ENCODE data around the gene NBR1. TPM values are rescaled to one million over a fixed set of nuclear protein-coding genes. Genes with fewer than 3 reads are reported as not detected.

The NBR1 gene
- total and polyA plus RNA-seq, 2 experiments from 2014 or later, result 12.6 to 36.8 TPM

GRCh38 chr17:43175213-43176118, 4.5 kb downstream of the NBR1 start:
- H3K9me2 ChIP-seq (ENCODE audit: insufficient read depth), result no peaks in the 10 kb centered on the region

More at GRCh38 chr17:43175213-43176118, 4.5 kb downstream of the NBR1 start:
- H3K36me3 Mint-ChIP-seq (ENCODE audit: low read depth), result 0 out of 3 replicates have a peak, but pooled peaks cover 5% of the 10 kb centered on the region
- Histone ChIP-seq H3K27me3 (ENCODE audit: insufficient read depth) (no peaks in the 10 kb centered on the region), H3K36me3 (ENCODE audit: insufficient read depth) (no peaks in the 10 kb centered on the region; the same call in 1 of the 2 replicates), H3K4me2 (no peak overlapping the region), H3F3A (replicated peaks; ENCODE audit: low read depth) (peaks cover 2% of the 10 kb centered on the region; the same call in 1 of the 2 replicates), H3K79me2 (replicated peaks; ENCODE audit: insufficient read depth) (no peaks in the 10 kb centered on the region), H3K4me3 (no peak overlapping the region), H3K27ac (ENCODE audit: low read depth) (peak overlapping the region; percentile 24; the same call in 1 of the 2 replicates), H3K4me1 (ENCODE audit: insufficient read depth) (no peaks in the 10 kb centered on the region; the same call in 1 of the 2 replicates), H4K20me1 (replicated peaks; ENCODE audit: insufficient read depth) (peaks cover 4% of the 10 kb centered on the region; the same call in 1 of the 2 replicates), H2AFZ (no peak overlapping the region)
- no peak overlapping the region for H3K4me3 Mint-ChIP-seq
- peaks cover 11% of the 10 kb centered on the region; the same call in 2 of the 3 replicates for H3K4me1 Mint-ChIP-seq
- no peaks in the 10 kb centered on the region for H3K9me3 Mint-ChIP-seq
- no peak overlapping the region for H3K27ac Mint-ChIP-seq
- TF ChIP-seq CREB1 (CRISPR knock-in tag; IDR thresholded peaks at IDR 0.05; ENCODE audit: low read depth) (no peak), NANOG (IDR thresholded peaks at IDR 0.05; ENCODE audit: borderline replicate concordance) (no peak), ETS1 (IDR thresholded peaks at IDR 0.05) (no peak), JUNB (IDR thresholded peaks at IDR 0.05; ENCODE audit: unreplicated experiment) (no peak), POLR2AphosphoS5 (IDR thresholded peaks at IDR 0.05; ENCODE audit: low read depth) (no peak), EZH2phosphoT487 (IDR thresholded peaks at IDR 0.05; ENCODE audit: unreplicated experiment) (no peak), ZNF462 (CRISPR knock-in tag; IDR thresholded peaks at IDR 0.05) (no peak), ZNF114 (CRISPR knock-in tag; IDR thresholded peaks at IDR 0.05) (no peak), EZH2 (IDR thresholded peaks at IDR 0.05; ENCODE audit: low read depth, unreplicated experiment) (no peak), REST (IDR thresholded peaks at IDR 0.05; ENCODE audit: unreplicated experiment) (no peak), ZNF331 (CRISPR knock-in tag; IDR thresholded peaks at IDR 0.05; ENCODE audit: low read depth) (no peak), CTCF (conservative IDR thresholded peaks at IDR 0.05; ENCODE audit: low read depth in 2 of 2) (no peak), STAT1 (IDR thresholded peaks at IDR 0.05; ENCODE audit: unreplicated experiment) (no peak)
- DNase-seq (ENCODE audit: low spot score) (no peak), ATAC-seq (no peak)
- no peaks in the 10 kb centered on the region for H3K27me3 Mint-ChIP-seq (ENCODE audit: insufficient read depth, low read depth, poor library complexity)

Measured in GM23338 (cell line).